Endodermal cell (in vitro differentiated cells): ENCODE measurements around the gene FTSJ3. TPM values are rescaled to one million over a fixed set of nuclear protein-coding genes. Genes with fewer than 3 reads are reported as not detected.
A peak's percentile ranks its signal among the peaks of the same experiment; 100 is the strongest.

Source experiments
- DNase-seq: peaks from one replicate; pipeline ENCODE4 v3.0.0-alpha.2; 2017
- H3K27ac ChIP-seq: 2 replicates; pipeline ENCODE4 v1.5.1; 2013; ENCODE audit warnings: mild to moderate bottlenecking, low read depth, low read length, moderate library complexity
- H3K27me3 ChIP-seq: 2 replicates; pipeline ENCODE4 v1.6.1; 2013; ENCODE audit warnings: mild to moderate bottlenecking, low read length, moderate library complexity; ENCODE audit not compliant: insufficient read depth, control insufficient read depth, poor library complexity, severe bottlenecking
- H3K36me3 ChIP-seq: 2 replicates; pipeline ENCODE4 v1.7.0; 2013; ENCODE audit warnings: mild to moderate bottlenecking, low read length, moderate library complexity; ENCODE audit not compliant: control insufficient read depth, insufficient read depth
- H3K4me1 ChIP-seq: one replicate; pipeline ENCODE4 v1.7.0; 2013; ENCODE audit warnings: low read length; ENCODE audit not compliant: control insufficient read depth, insufficient read depth
- H3K4me3 ChIP-seq: 2 replicates; pipeline ENCODE4 v1.5.1; 2013; ENCODE audit warnings: mild to moderate bottlenecking, low read length, moderate library complexity
- H3K9ac ChIP-seq: 2 replicates; pipeline ENCODE4 v1.6.1; 2013; ENCODE audit warnings: mild to moderate bottlenecking, low read length, moderate library complexity; ENCODE audit not compliant: poor library complexity, severe bottlenecking; ENCODE audit errors: extremely low read depth
- H3K9me3 ChIP-seq: 2 replicates; pipeline ENCODE4 v1.6.1; 2013; ENCODE audit warnings: mild to moderate bottlenecking, low read length, moderate library complexity; ENCODE audit not compliant: control insufficient read depth
- H3K27ac Mint-ChIP-seq: 2 replicates; pipeline ENCODE4 v1.8.0; 2020; ENCODE audit warnings: mixed read lengths
- H3K27me3 Mint-ChIP-seq: 2 replicates; pipeline ENCODE4 v1.8.0; 2021; ENCODE audit warnings: mild to moderate bottlenecking, mixed read lengths; ENCODE audit not compliant: insufficient read depth
- H3K36me3 Mint-ChIP-seq: 2 replicates; pipeline ENCODE4 v1.8.0; 2020; ENCODE audit warnings: low read depth, mixed read lengths
- H3K4me1 Mint-ChIP-seq: 2 replicates; pipeline ENCODE4 v1.8.0; 2020; ENCODE audit warnings: mixed read lengths
- H3K4me3 Mint-ChIP-seq: 2 replicates; pipeline ENCODE4 v1.8.0; 2020; ENCODE audit warnings: mild to moderate bottlenecking, moderate library complexity, mixed read lengths
- H3K9me3 Mint-ChIP-seq: 2 replicates; pipeline ENCODE4 v1.8.0; 2020; ENCODE audit warnings: mild to moderate bottlenecking, mixed read lengths
- CTCF ChIP-seq: fragments of 200-600 bp; sonication (generic); conservative IDR thresholded peaks from 2 replicates; pipeline ENCODE4 v1.5.0; 2021; ENCODE audit warnings: antibody characterized with exemption, mild to moderate bottlenecking
- WGBS, 2 experiments: methylation state at CpG; one replicate each; pipeline versions ENCODE4 v1.1.5 to v1.1.7; 2013; ENCODE audit warnings: missing lambda C conversion rate in 2 of 2, mixed read lengths in 1 of 2; ENCODE audit not compliant: insufficient coverage in 1 of 2, insufficient read length in 1 of 2; 5-methylcytosine and 5-hydroxymethylcytosine counted together
- total RNA-seq, 2 donors: library from RNA; stranded (reverse); fragmentation: NEBNext Ultra II Directional in 1 of 2; extraction: Animal tissue kit (Norgen Biotek cat#: 25700) in 1 of 2; gene quantifications; 2 replicates in 1 of 2; 3 replicates in 1 of 2; pipeline ENCODE4 v1.2.1, GENCODE V29; 2021

Gene FTSJ3
- total RNA-seq, 2 donors from 2014 or later, result 58.5 to 72.3 TPM

- Histone ChIP-seq H3K27ac (no peak overlapping the region), H3K27me3 (peaks cover 21% of the 10 kb centered on the region), H3K36me3 (no peaks in the 10 kb centered on the region), H3K9me3 (no peaks in the 10 kb centered on the region), H3K4me1 (no peaks in the 10 kb centered on the region), H3K4me3 (no peak overlapping the region), H3K9ac (no peak overlapping the region)
- H3K27me3 Mint-ChIP-seq, result peaks cover 71% of the 10 kb centered on the region
- H3K36me3 Mint-ChIP-seq, result no peaks in the 10 kb centered on the region
- H3K4me1 Mint-ChIP-seq, result no peaks in the 10 kb centered on the region
- WGBS, 2 experiments, result 91 to 94% methylated on average over 2 to 9 of the region's 9 CpGs
- peaks cover 20% of the 10 kb centered on the region for H3K9me3 Mint-ChIP-seq
- no peak overlapping the region for H3K27ac Mint-ChIP-seq
- TF ChIP-seq CTCF, result no peak
- no peak overlapping the region for H3K4me3 Mint-ChIP-seq
- DNase-seq, result no peak
These were observed 22.9 kb upstream of the FTSJ3 start for GRCh38 chr17:63850401-63850800.

GRCh38 chr17:63848834-63849689, 21.6 kb upstream of the FTSJ3 start:
- H3K36me3 ChIP-seq, result no peaks in the 10 kb centered on the region
- no peaks in the 10 kb centered on the region for H3K36me3 Mint-ChIP-seq
- no peak overlapping the region for H3K27ac ChIP-seq
- H3K4me1 Mint-ChIP-seq, result peaks cover 3% of the 10 kb centered on the region
- peaks cover 68% of the 10 kb centered on the region for H3K27me3 Mint-ChIP-seq
- peak overlapping the region; percentile 96 for H3K27ac Mint-ChIP-seq
- H3K9me3 Mint-ChIP-seq, result peaks cover 20% of the 10 kb centered on the region
- H3K4me1 ChIP-seq, result no peaks in the 10 kb centered on the region
- H3K4me3 ChIP-seq, result no peak overlapping the region
- no peaks in the 10 kb centered on the region for H3K9me3 ChIP-seq
- 67 to 76% methylated on average over 56 to 82 of the region's 82 CpGs for WGBS, 2 experiments
- TF ChIP-seq CTCF, result peak; percentile 75
- H3K4me3 Mint-ChIP-seq, result peak overlapping the region; percentile 53
- H3K27me3 ChIP-seq, result peaks cover 21% of the 10 kb centered on the region
- H3K9ac ChIP-seq, result peak overlapping the region; percentile 44
- DNase-seq, result peak; percentile 99

- Histone ChIP-seq H3K36me3 (no peaks in the 10 kb centered on the region), H3K4me1 (no peaks in the 10 kb centered on the region), H3K9me3 (no peaks in the 10 kb centered on the region), H3K27ac (no peak overlapping the region), H3K4me3 (no peak overlapping the region), H3K27me3 (peaks cover 9% of the 10 kb centered on the region), H3K9ac (no peak overlapping the region)
- 96 to 98% methylated on average over 3 of the region's 3 CpGs for WGBS, 2 experiments
- peaks cover 67% of the 10 kb centered on the region for H3K27me3 Mint-ChIP-seq
- TF ChIP-seq CTCF, result no peak
- H3K27ac Mint-ChIP-seq, result no peak overlapping the region
- H3K4me3 Mint-ChIP-seq, result no peak overlapping the region
- H3K4me1 Mint-ChIP-seq, result peaks cover 3% of the 10 kb centered on the region
- no peak for DNase-seq
- H3K9me3 Mint-ChIP-seq, result peaks cover 20% of the 10 kb centered on the region
- H3K36me3 Mint-ChIP-seq, result no peaks in the 10 kb centered on the region
These were observed 20.2 kb upstream of the FTSJ3 start for GRCh38 chr17:63847525-63848249.
